Endothelial cell of umbilical vein (primary cell): ENCODE data around the gene LYRM1.
A peak's percentile ranks its signal among the peaks of the same experiment; 100 is the strongest.

Experiments
- EZH2 ChIP-seq: IDR thresholded peaks from 2 replicates; pipeline ENCODE4 v1.6.1; 2012; ENCODE audit warnings: borderline replicate concordance, low read depth, mild to moderate bottlenecking, moderate library complexity, low read length, inconsistent platforms; ENCODE audit not compliant: severe bottlenecking
- MYC ChIP-seq: IDR thresholded peaks from one replicate; pipeline ENCODE4 v1.6.1; 2011; ENCODE audit warnings: mild to moderate bottlenecking, low read depth, low read length
- POLR2A ChIP-seq: IDR thresholded peaks from 2 replicates; pipeline ENCODE4 v1.6.1; 2012; ENCODE audit warnings: low read depth, mild to moderate bottlenecking, control low read depth, low read length
- POLR2AphosphoS5 ChIP-seq: IDR thresholded peaks from 2 replicates; pipeline ENCODE4 v1.6.1; 2012; ENCODE audit warnings: low read depth, mild to moderate bottlenecking, control low read depth, low read length, moderate library complexity; ENCODE audit not compliant: insufficient read depth
- TF ChIP-seq, protein P1 (sequence below), 2 donors: IDR thresholded peaks; 1 replicate in 1 of 2; 2 replicates in 1 of 2; pipeline ENCODE4 v1.5.1; 2011; ENCODE audit warnings: low read length in 2 of 2, mild to moderate bottlenecking in 2 of 2, moderate library complexity in 2 of 2, control low read depth in 1 of 2, inconsistent platforms in 1 of 2, low read depth in 1 of 2; ENCODE audit not compliant: insufficient read depth in 1 of 2; ENCODE audit errors: extremely low read depth in 1 of 2

DNA sequence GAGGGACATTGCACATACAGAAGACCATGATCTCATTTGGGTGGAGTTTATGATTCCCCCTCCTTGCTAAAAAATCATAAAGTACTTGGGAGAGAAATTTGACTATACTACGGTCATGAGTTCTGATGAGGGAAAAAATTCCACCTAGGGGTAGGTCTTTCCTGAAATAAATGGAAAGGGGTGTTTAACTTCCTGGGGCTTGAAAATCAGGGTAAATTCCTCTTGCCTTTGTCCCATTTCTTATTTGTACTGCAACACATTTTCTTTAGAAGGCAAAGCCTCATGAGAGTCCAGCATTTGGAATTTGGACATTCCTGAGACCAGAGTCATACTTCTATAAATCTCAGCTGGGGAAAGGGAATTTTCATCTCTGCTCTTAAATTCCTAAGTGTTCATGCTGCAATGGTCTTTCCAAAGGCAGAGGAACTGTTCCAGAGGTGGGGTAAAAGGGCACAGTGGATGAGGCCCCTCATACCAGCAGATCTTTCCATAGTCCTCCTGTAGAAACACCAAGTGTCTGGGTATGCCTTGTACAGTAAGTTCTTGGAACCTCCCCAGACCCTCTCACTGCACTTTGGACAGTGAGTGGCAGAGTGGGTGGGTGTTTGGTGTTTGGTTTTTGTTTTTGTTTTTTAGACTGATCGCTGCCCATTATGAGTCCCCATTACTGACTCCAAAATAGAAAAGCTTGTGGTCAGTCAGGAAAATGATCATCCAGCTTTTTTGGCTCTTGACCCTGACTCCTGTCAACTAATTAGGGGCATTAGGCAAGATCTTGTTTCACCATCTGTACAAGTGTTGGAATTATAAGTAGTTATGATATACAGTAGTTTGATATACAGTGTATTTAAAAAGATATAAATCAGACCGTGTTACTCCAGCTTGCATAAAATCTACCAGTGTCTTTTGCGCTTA is 6.0 kb downstream of the LYRM1 start:
- peak; percentile 23 for TF ChIP-seq POLR2AphosphoS5
- TF ChIP-seq, protein P1, sequence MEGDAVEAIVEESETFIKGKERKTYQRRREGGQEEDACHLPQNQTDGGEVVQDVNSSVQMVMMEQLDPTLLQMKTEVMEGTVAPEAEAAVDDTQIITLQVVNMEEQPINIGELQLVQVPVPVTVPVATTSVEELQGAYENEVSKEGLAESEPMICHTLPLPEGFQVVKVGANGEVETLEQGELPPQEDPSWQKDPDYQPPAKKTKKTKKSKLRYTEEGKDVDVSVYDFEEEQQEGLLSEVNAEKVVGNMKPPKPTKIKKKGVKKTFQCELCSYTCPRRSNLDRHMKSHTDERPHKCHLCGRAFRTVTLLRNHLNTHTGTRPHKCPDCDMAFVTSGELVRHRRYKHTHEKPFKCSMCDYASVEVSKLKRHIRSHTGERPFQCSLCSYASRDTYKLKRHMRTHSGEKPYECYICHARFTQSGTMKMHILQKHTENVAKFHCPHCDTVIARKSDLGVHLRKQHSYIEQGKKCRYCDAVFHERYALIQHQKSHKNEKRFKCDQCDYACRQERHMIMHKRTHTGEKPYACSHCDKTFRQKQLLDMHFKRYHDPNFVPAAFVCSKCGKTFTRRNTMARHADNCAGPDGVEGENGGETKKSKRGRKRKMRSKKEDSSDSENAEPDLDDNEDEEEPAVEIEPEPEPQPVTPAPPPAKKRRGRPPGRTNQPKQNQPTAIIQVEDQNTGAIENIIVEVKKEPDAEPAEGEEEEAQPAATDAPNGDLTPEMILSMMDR (IDR thresholded peaks at IDR 0.05; ENCODE audit: extremely low read depth in 1 of 2, insufficient read depth in 1 of 2, low read depth in 1 of 2, low read length in 2 of 2) = no peak
- no peak for TF ChIP-seq EZH2
- no peak for TF ChIP-seq MYC
- peak; percentile 40 for TF ChIP-seq POLR2A
